Stromal cell of bone marrow (primary cell): ENCODE results near the gene AP1B1.

Experiments
- DNase-seq: peaks from one replicate; pipeline ENCODE4 v3.0.0-alpha.2; 2012; ENCODE audit warnings: low read depth

The AP1B1 gene

DNA sequence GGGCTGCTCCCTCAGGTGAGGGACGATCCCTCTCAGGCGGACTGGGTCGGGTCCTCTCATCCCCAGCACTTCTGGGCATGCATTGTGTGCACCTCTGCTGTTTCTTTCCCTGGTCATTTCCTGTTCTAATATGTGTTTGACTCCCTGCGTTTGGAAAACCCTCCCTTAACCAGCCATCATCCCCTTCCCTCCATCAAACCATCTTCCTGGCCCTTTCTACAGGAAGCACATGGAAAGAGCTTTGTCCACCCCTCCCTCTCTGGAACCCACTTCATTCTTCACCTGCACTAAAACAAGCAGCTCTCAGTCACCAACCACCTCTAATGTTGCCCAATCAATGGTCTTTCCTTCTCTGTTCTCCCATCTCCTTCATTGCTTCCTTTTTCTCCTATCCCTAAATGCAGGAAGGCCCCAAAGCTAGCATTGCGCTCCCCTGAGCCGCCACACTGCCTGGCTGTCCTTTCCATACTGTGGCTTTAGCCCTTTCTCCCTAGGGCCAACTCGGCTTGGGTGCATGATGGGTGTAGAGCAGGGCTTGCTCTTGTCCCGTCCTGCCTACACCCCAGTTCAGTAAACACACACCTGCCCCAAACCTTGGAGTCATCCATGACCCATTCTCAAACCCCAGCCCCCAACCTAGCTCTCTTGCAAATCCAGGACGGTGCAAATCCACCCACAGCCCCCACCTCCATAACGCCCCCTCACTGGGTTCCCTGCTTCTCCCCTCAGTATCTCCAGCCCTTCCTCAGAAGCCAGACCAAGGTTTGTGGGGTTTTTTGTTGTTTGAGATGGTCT, 87.4 kb downstream of the AP1B1 start:
- DNase-seq: no peak

GRCh38 chr22:29300467-29300806, 87.9 kb downstream of the AP1B1 start:
- DNase-seq: no peak

GRCh38 chr22:29299136-29299900, 89.1 kb downstream of the AP1B1 start:
- DNase-seq: no peak

GRCh38 chr22:29298641-29299040, 89.7 kb downstream of the AP1B1 start:
- no peak for DNase-seq

- no peak for DNase-seq
These were observed 96.0 kb downstream of the AP1B1 start for GRCh38 chr22:29292379-29292778.

- no peak for DNase-seq
These were observed 97.2 kb downstream of the AP1B1 start for GRCh38 chr22:29291215-29291614.

GRCh38 chr22:29290061-29290460, 98.3 kb downstream of the AP1B1 start:
- no peak for DNase-seq

- no peak for DNase-seq
These were observed 99.5 kb downstream of the AP1B1 start for GRCh38 chr22:29288837-29289236.

DNA sequence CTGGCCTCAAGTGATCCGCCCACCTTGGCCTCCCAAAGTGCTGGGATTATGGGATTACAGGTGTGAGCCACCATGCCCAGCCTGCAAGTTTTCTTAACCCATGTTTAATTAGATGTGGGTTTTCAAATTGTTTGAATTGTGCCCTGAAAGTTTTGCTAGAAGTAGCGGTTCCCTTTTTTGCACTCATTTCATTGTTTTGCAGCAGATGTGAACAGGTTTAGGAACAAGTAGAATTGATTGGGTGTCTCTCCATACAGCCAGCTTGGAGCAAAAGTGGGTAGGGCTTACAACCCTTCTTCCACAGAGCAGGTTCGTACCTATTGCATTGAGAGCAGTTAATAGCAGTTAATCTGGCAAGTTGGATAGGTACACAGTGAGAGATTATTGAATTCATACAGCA, 104.2 kb downstream of the AP1B1 start:
- DNase-seq: no peak

- DNase-seq: no peak
These were observed 110.4 kb downstream of the AP1B1 start for GRCh38 chr22:29277927-29278326.
